VCaP (cell line): ENCODE measurements around the gene KCNT2.

Experiments
- H3K27ac ChIP-seq: fragments of 450-650 bp; 2 replicates; pipeline ENCODE4 v1.5.1; 2017
- CTCF ChIP-seq: fragments of 450-650 bp; conservative IDR thresholded peaks from 2 replicates; pipeline ENCODE4 v1.5.1; 2017; ENCODE audit warnings: mild to moderate bottlenecking, moderate library complexity

The KCNT2 gene

GRCh38 chr1:196207612-196208217 lies 400.5 kb downstream of the KCNT2 start:
- no peak overlapping the region for H3K27ac ChIP-seq
- no peak for TF ChIP-seq CTCF

GRCh38 chr1:196205882-196206281 lies 402.4 kb downstream of the KCNT2 start:
- TF ChIP-seq CTCF, result no peak
- no peak overlapping the region for H3K27ac ChIP-seq

- H3K27ac ChIP-seq, result no peak overlapping the region
- TF ChIP-seq CTCF, result no peak
These were observed 411.8 kb downstream of the KCNT2 start for GRCh38 chr1:196196486-196196885.

- no peak for TF ChIP-seq CTCF
- no peak overlapping the region for H3K27ac ChIP-seq
These were observed 414.2 kb downstream of the KCNT2 start for GRCh38 chr1:196193896-196194559.

DNA sequence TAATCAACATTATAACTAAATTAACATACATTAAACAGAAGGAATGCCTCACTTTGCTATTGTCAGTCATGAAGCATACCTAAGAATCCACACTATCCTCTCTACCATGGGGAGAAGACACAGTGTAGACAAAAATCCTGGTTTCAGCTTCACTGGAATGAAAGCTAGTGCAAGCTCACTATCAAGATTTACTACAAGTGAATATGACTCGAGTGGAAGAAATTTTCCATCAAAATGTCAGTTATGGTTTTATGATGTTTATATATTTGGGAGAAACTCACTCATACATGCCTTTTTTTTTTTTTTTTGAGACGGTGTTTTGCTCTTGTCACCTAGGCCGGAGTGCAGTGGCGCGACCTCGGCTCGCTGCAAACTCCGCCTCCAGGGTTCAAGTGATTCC lies 424.3 kb downstream of the KCNT2 start:
- no peak for TF ChIP-seq CTCF
- H3K27ac ChIP-seq, result no peak overlapping the region

- H3K27ac ChIP-seq, result no peak overlapping the region
- TF ChIP-seq CTCF, result no peak
These were observed 426.7 kb downstream of the KCNT2 start for GRCh38 chr1:196181594-196181878.

DNA sequence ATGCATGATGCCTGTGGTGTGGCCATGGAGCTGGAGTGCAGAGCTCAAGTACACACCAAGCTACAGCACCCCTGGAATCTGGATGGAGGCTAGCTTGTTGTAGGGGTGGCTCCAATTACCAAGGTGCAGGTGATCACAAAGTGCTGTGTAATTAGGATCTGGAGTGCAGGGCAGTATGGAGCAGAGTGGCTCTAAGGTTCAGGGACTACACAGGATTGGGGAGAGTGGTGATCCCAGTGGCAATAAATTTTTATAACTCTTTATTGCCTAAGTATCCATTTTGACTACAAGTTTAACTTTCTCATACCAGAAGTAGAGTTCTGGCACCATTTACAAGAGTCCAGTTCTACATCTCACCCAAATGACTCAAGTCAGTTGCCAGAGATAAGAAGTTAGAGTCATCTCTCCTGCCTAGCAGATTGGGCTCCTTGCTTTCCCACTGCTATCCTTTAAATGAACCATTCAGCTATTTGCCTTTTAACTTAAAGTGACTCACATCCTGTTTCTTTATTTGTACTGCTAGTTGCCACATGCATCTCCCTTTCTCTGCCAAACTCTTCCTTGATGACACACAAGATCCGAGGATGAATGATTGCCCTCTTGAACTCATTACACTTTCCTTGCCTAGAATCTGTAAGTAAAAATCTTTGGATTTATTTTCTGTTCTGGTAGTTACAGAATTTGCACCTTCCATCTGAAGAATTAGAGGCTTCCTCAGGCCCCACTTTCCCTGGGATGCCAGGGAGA lies 427.2 kb downstream of the KCNT2 start:
- no peak overlapping the region for H3K27ac ChIP-seq
- TF ChIP-seq CTCF, result no peak
